ENCODE data around the gene TNNI2. TPM values are rescaled to one million over a fixed set of nuclear protein-coding genes. Genes with fewer than 3 reads are reported as not detected.
"Not testable (repeated sequence)": the region's sequence is repeated elsewhere in the genome, so short reads cannot be mapped to it uniquely, and the experiment has no call there.

TNNI2 gene
- total RNA-seq, 1 donor from 2014 or later: not detected

- no peak for DNase-seq (ENCODE audit: low read depth in 2 of 2)
Measured at GRCh38 chr11:1872267-1872985, 33.6 kb downstream of the TNNI2 start.

DNA sequence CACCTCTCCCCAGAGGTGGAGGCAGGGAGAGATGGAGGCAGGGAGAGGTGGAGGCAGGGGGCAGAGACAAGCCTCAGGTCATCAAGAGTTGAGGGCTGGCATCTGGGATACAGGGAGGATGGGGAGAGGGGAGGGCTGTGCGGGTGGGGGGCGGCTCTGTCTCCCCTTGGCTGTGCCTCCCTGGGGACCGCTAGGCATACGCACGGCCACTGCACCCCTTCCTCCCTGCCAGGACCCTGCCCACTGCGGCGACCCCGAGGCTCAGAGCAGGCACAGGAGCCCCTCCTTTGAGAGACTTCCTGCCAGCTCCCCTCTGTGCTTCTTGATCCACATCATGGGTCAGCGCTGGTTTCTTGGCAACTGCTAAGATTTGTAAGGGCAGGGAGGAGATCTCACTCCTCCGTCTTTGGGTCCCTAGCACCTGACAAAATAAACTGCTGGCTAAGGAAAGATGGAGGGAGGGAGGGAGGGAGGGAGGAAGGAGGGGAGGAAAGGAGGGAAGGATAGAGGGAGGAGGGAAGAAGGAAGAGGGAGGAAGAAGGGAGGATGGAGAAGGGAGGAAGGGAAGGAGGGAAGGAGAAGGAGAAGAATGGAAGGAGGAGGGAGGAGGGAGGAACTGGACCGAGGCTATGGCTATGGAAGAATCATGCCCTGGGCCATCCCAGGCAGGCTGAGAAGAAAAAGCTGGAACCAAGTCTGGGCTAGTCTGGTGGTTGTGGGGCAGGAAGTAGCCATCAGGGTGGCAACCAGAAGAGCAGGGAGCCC, 34.4 kb downstream of the TNNI2 start:
- DNase-seq (ENCODE audit: low read depth in 2 of 2): no peak

GRCh38 chr11:1873813-1874150, 35.0 kb downstream of the TNNI2 start:
- DNase-seq (ENCODE audit: low read depth in 2 of 2): not testable (repeated sequence)

- DNase-seq (ENCODE audit: low read depth in 2 of 2): not testable (repeated sequence)
Measured at GRCh38 chr11:1874441-1875092, 35.8 kb downstream of the TNNI2 start.

- no peak for DNase-seq (ENCODE audit: low read depth in 2 of 2)
Measured at GRCh38 chr11:1875093-1875850, 36.5 kb downstream of the TNNI2 start.

DNA sequence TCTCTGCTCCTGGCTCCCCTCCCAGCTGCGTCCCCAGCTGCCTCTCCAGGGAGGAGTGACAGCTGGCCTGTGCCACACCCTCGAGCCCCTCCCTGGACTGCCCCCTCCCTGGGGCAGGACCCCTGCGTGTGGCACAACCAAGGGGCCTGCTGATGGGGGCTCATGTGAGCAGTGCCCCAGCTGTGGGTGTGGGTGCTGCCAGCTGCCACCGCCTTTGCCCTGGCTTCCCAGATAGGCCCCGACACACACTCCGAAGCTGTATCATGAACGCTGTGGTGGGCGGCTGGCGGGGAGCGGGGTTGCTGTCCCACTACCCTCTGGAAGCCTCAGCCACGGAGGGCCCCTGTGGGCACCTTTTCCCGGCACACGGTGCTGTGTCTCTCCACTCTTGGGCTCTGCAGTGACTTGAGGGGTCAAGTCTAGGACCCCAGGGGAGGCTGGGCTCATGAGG, 37.1 kb downstream of the TNNI2 start:
- not testable (repeated sequence) for DNase-seq (ENCODE audit: low read depth in 2 of 2)

GRCh38 chr11:1876361-1877063, 37.7 kb downstream of the TNNI2 start:
- peak; percentile 47 to 66 for DNase-seq (ENCODE audit: low read depth in 2 of 2)

- peak in 1 of 2 donors; percentile 50 for DNase-seq (ENCODE audit: low read depth in 2 of 2)
Measured at GRCh38 chr11:1877211-1878136, 38.7 kb downstream of the TNNI2 start.

- no peak for DNase-seq (ENCODE audit: low read depth in 2 of 2)
Measured at GRCh38 chr11:1878137-1879031, 39.6 kb downstream of the TNNI2 start.

DNA sequence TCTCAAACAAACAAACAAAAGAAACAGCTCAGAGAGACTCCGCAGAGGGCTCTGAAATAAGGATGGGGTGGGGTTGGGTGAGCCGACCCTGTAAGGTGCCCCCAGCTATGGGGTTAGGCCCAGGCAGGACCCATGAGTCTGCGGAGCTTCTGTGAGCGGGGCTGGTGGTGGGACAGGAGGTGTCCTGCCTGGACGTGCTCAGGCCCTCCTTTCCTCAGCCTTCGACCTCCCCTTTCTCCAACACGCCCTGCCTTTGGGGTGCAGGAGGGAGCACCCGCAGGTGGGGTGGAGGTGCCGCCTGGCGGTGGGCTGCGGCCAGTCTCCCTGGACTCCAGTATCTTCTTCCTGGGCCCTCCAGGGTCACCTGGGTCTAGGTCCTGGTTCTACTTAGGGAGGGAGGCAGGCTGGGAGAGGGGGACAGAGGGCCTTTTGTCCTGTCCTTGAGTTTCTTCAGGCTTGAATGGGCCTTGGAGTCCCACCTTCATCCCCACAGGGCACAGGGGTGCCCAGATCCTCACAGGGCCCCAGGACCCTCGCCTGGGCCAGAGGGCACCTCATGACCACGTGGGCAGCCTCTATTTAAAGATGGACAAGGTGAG, 40.7 kb downstream of the TNNI2 start:
- DNase-seq (ENCODE audit: low read depth in 2 of 2): no peak

- DNase-seq (ENCODE audit: low read depth in 2 of 2): no peak
Measured at GRCh38 chr11:1879941-1880720, 41.4 kb downstream of the TNNI2 start.

DNA sequence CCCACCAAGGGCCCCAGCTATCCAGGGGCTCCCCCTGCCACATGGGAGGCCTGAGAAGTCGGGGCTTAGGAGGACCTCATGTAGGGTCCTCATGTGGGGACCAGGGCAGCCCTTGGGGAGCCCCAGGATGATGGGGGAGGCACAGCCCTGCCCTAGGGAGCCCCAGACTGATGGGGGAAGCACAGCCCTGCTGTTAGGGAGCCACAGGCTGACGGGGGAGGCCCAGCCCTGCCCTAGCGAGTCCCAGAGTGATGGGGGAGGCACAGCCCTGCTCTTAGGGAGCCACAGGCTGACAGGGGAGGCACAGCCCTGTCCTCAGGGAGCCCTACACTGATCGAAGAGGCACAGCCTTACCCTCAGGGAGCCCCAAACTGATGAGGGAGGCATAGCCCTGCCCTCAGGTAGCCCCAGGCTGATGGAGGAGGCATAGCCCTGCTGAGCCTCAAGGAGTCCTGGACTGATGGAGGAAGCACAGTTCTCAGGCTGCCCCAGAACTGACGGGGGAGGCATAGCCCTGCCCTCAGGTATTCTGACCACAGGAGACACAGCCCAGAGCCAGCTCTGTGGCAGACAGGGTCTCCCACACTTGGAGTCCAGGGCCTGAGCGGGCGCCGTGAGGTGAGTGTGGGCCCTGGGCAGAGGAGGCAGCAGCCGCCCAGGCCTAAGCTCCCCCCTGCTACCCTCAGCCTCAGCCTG, 42.1 kb downstream of the TNNI2 start:
- DNase-seq (ENCODE audit: low read depth in 2 of 2): no peak

GRCh38 chr11:1881442-1882264, 42.9 kb downstream of the TNNI2 start:
- DNase-seq (ENCODE audit: low read depth in 2 of 2): no peak

DNA sequence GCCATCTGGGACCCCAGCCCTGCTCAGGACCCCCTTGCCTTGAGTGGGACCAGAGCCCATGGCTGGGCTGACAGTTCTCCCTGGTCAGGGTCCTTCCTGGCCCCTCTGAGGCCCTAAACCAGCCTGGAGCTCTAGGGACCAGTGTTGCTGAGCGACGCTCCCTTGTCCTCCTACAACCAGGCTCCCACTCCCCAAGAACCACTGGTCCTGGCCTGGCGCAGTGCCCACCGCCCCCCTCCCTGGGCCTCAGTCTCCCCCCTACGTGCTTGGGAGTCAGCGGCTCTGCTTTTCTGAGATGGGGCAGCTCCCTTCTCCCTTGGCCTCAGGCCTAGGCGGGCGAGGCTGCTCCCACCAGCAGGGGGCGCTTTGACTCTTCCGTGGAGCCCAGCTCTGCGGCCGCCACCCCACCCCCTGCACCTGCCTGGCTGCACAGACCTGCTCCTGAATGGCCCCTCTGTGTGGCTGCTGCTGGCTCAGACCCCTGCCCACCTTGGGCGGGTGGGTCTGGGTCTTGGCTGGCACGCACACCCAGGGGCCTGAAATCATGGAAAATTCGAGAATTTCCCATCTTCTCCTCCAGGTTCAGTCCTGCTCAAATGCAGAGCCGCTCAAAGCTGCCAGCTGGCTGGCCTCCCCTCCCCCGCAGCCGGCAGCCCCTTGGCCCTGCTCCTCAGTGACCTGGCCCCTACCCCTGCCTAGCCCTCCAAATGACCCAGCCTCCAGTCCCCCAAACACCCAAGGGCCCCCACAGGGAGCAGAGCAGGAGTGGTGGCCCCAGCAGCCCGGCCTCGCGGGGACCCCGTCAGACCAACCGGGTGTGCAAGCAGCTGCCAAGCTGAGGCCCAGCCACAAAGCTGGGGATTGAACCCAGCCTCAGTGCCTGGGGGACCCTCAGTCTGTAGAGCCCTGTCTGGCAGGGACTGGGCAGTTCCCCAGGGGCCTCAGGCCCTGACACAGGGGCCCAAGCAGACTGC, 43.8 kb downstream of the TNNI2 start:
- DNase-seq (ENCODE audit: low read depth in 2 of 2): peak; percentile 67 to 84

Data from lung microvascular endothelial cell (primary cell).